ENCODE results near the gene BRCA1. TPM values are rescaled to one million over a fixed set of nuclear protein-coding genes. Genes with fewer than 3 reads are reported as not detected.

The BRCA1 gene
- polyA plus RNA-seq, 2 of the 4 experiments (the other 2 are of a cell fraction) = 41.0 to 71.8 TPM

- CTCF ChIA-PET = interaction anchor here (0.7 to 2.1 kb wide), 6 partner anchors 11 to 156 kb away, joined by 3 to 5 read pairs (median 4); no protein-coding TSS in a partner anchor
- ATAC-seq (no peak; a peak in 2 of 6 replicates), FAIRE-seq (no peak), DNase-seq (ENCODE audit: low read depth in 1 of 2, low spot score in 1 of 2) (no peak)
- WGBS (ENCODE audit: missing lambda C conversion rate) = 90% methylated on average over 5 of the region's 5 CpGs
- POLR2A ChIA-PET = no interaction called here
- TF ChIP-seq FOSB (CRISPR knock-in tag; IDR thresholded peaks at IDR 0.05) (no peak), POLR2AphosphoS2 (conservative IDR thresholded peaks at IDR 0.05; ENCODE audit: low read length) (no peak), HMGXB4 (CRISPR knock-in tag; IDR thresholded peaks at IDR 0.05; ENCODE audit: borderline replicate concordance) (no peak), USF2 (IDR thresholded peaks at IDR 0.05) (no peak), MYC (IDR thresholded peaks at IDR 0.05; ENCODE audit: borderline replicate concordance, low read length) (no peak), MAFK (IDR thresholded peaks at IDR 0.05; ENCODE audit: partially characterized antibody) (no peak), MAX (IDR thresholded peaks at IDR 0.05) (no peak), CHD4 (IDR thresholded peaks at IDR 0.05; ENCODE audit: borderline replicate concordance) (no peak), JUN (IDR thresholded peaks at IDR 0.05) (no peak), HOXB13 (CRISPR knock-in tag; IDR thresholded peaks at IDR 0.05; ENCODE audit: low read depth) (no peak)
- Histone ChIP-seq H3K27ac (no peak overlapping the region), H3K9me3 (no peaks in the 10 kb centered on the region), H3K4me1 (no peaks in the 10 kb centered on the region), H3K4me3 (no peak overlapping the region), H3K4me2 (no peak overlapping the region)
Measured at GRCh38 chr17:43042025-43042628, 83.0 kb downstream of the BRCA1 start.

- Histone ChIP-seq H3K4me3 (no peak overlapping the region), H3K9me3 (no peaks in the 10 kb centered on the region), H3K27ac (no peak overlapping the region), H3K4me1 (no peaks in the 10 kb centered on the region), H3K4me2 (no peak overlapping the region)
- ATAC-seq (no peak), FAIRE-seq (no peak), DNase-seq (ENCODE audit: low read depth in 1 of 2, low spot score in 1 of 2) (no peak)
- WGBS (ENCODE audit: missing lambda C conversion rate) = 88% methylated on average over 2 of the region's 2 CpGs
- ChIA-PET POLR2A (no interaction called here), CTCF (interaction anchor here (1.5 to 2.1 kb wide), 2 partner anchors 12 to 44 kb away, joined by 4 to 5 read pairs; no protein-coding TSS in a partner anchor)
- TF ChIP-seq HEYL (CRISPR knock-in tag; IDR thresholded peaks at IDR 0.05) = no peak
- no peak for TF ChIP-seq KDM1A (IDR thresholded peaks at IDR 0.05; ENCODE audit: low read depth)
- TF ChIP-seq CBX8 (IDR thresholded peaks at IDR 0.05) = no peak
- no peak for TF ChIP-seq ZC3H11A (IDR thresholded peaks at IDR 0.05)
- TF ChIP-seq RARB (CRISPR knock-in tag; IDR thresholded peaks at IDR 0.05) = no peak
- no peak for TF ChIP-seq PHF8 (IDR thresholded peaks at IDR 0.05; ENCODE audit: borderline replicate concordance, low read depth)
- TF ChIP-seq EHMT2 (IDR thresholded peaks at IDR 0.05; ENCODE audit: low read depth) = no peak
- TF ChIP-seq EP300 (IDR thresholded peaks at IDR 0.05) = no peak
- TF ChIP-seq GATA3 (IDR thresholded peaks at IDR 0.05; ENCODE audit: borderline replicate concordance) = no peak
- no peak for TF ChIP-seq ZFP36 (IDR thresholded peaks at IDR 0.05; ENCODE audit: borderline replicate concordance, partially characterized antibody)
- TF ChIP-seq BHLHE40 (IDR thresholded peaks at IDR 0.05; ENCODE audit: low read depth, low read length) = no peak
- TF ChIP-seq CHD2 (IDR thresholded peaks at IDR 0.05; ENCODE audit: low read length, partially characterized antibody) = no peak
- TF ChIP-seq NPAS2 (CRISPR knock-in tag; IDR thresholded peaks at IDR 0.05; ENCODE audit: borderline replicate concordance) = no peak
- TF ChIP-seq REST (IDR thresholded peaks at IDR 0.05) = no peak
- no peak for TF ChIP-seq PBX3 (IDR thresholded peaks at IDR 0.05)
- TF ChIP-seq JUNB (IDR thresholded peaks at IDR 0.05) = no peak
- no peak for TF ChIP-seq HES2 (IDR thresholded peaks at IDR 0.05)
- TF ChIP-seq EHF (CRISPR knock-in tag; IDR thresholded peaks at IDR 0.05) = no peak
- no peak for TF ChIP-seq POLR2A (IDR thresholded peaks at IDR 0.05; ENCODE audit: low read length)
Measured at GRCh38 chr17:43040655-43041054, 84.5 kb downstream of the BRCA1 start.
